Neural progenitor cell (in vitro differentiated cells): ENCODE measurements around the gene PARP4.

ENCODE experiments used
- CTCF ChIP-seq: fragments of 200-600 bp; sonication (generic); IDR thresholded peaks from 2 replicates; pipeline ENCODE4 v1.5.1; 2017; ENCODE audit warnings: antibody characterized with exemption, mild to moderate bottlenecking
- EZH2phosphoT487 ChIP-seq: fragments of 200-600 bp; sonication (generic); IDR thresholded peaks from 2 replicates; pipeline ENCODE4 v1.6.1; 2017; ENCODE audit warnings: antibody characterized with exemption

- TF ChIP-seq EZH2phosphoT487 (no peak), CTCF (no peak)
Observed at GRCh38 chr13:24528816-24529398, 16.3 kb upstream of the PARP4 start.
